ENCODE measurements around the gene SLC12A2.

Gene SLC12A2

GRCh38 chr5:128074953-128075352 lies 8.6 kb upstream of the SLC12A2 start:
- Histone ChIP-seq H3K9me3 (ENCODE audit: control insufficient read depth in 2 of 2, low read length in 2 of 2) (no peaks in the 10 kb centered on the region), H3K27ac (ENCODE audit: low read length) (no peak overlapping the region), H3K4me3 (ENCODE audit: low read length in 2 of 2) (no peak overlapping the region), H3K9ac (ENCODE audit: low read length in 2 of 2) (no peak overlapping the region), H3K27me3 (ENCODE audit: control insufficient read depth in 1 of 2, insufficient read depth in 2 of 2, low read length in 2 of 2) (no peaks in the 10 kb centered on the region), H3K36me3 (ENCODE audit: control insufficient read depth in 2 of 2, insufficient read depth in 2 of 2, low read length in 2 of 2) (peaks cover 0 to 2% of the 10 kb centered on the region in 2 donors), H3K4me1 (ENCODE audit: control insufficient read depth, insufficient read depth, low read length) (peaks cover 2% of the 10 kb centered on the region)

GRCh38 chr5:128077526-128077925 lies 6.0 kb upstream of the SLC12A2 start:
- Histone ChIP-seq H3K4me1 (ENCODE audit: control insufficient read depth, insufficient read depth, low read length) (peaks cover 20% of the 10 kb centered on the region), H3K27me3 (ENCODE audit: control insufficient read depth in 1 of 2, insufficient read depth in 2 of 2, low read length in 2 of 2) (no peaks in the 10 kb centered on the region), H3K4me3 (ENCODE audit: low read length in 2 of 2) (no peak overlapping the region), H3K9ac (ENCODE audit: low read length in 2 of 2) (no peak overlapping the region), H3K9me3 (ENCODE audit: control insufficient read depth in 2 of 2, low read length in 2 of 2) (no peaks in the 10 kb centered on the region), H3K36me3 (ENCODE audit: control insufficient read depth in 2 of 2, insufficient read depth in 2 of 2, low read length in 2 of 2) (peaks cover 0 to 2% of the 10 kb centered on the region in 2 donors), H3K27ac (ENCODE audit: low read length) (no peak overlapping the region)

DNA sequence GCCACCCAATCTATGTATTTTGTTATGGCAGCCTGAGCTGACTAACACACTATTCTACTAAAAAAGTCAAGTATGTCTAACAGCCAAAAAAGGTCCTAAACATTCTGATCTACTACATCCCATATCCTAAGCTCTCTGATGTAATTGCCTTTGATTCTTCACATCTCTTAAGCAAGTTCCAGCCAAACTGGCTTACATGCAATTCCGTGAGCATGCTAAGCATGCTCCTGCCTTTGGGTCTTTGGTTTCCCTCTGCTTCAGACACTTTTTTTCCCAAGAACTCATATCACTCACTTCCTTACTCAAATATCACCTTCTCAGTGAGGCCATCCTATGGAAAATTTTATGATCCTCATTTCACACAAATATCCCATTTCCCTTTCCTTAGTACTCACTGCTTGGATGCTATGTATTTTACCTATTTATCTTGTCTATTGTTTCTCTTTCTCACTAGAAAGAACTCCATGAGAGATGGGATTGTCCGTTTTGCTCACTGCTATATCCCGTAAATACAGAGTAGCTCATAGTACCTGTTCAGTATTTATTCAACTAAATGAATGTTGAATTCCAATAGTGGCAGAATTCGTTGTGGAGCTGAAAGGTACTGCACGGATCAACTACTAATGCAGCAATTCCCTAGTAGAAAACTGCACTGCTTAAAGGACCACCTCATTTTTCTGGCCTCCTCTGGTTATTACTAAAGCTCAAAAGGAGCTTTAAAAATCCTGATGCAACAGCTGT lies 2.3 kb upstream of the SLC12A2 start:
- Histone ChIP-seq H3K27ac (ENCODE audit: low read length) (peak overlapping the region; percentile 3), H3K4me1 (ENCODE audit: control insufficient read depth, insufficient read depth, low read length) (peaks cover 20% of the 10 kb centered on the region), H3K4me3 (ENCODE audit: low read length in 2 of 2) (peak overlapping the region; percentile 60 to 93), H3K9me3 (ENCODE audit: control insufficient read depth in 2 of 2, low read length in 2 of 2) (no peaks in the 10 kb centered on the region), H3K36me3 (ENCODE audit: control insufficient read depth in 2 of 2, insufficient read depth in 2 of 2, low read length in 2 of 2) (no peaks in the 10 kb centered on the region), H3K27me3 (ENCODE audit: control insufficient read depth in 1 of 2, insufficient read depth in 2 of 2, low read length in 2 of 2) (no peaks in the 10 kb centered on the region), H3K9ac (ENCODE audit: low read length in 2 of 2) (peak overlapping the region in 1 of 2 donors; percentile 63)

DNA sequence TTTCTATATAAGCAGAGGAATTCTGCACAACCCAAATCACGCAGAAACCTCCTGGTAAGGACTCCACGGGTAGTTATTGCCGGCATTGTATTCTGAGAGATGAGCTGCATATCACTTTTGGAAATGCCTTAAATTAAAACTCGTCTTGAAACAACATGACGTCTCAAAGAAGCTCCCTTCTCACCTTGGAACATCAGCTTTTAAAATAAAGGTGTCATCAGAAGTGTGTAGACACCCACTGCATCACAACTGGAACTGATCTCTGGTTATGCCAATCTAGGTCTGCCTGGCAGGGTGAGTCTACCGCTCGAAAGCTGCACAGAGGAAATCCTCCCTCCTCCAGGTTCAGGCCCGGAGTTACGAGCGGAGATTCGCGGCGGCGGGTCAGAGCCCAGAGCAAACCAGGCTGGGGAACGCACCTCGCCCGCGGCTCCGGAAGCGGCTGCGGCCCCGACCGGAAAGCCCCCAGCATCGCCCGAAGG lies 974 bp upstream of the SLC12A2 start:
- H3K9me3 ChIP-seq (ENCODE audit: control insufficient read depth in 2 of 2, low read length in 2 of 2): no peaks in the 10 kb centered on the region
- H3K4me1 ChIP-seq (ENCODE audit: control insufficient read depth, insufficient read depth, low read length): peaks cover 20% of the 10 kb centered on the region
- peak overlapping the region; percentile 88 for H3K27ac ChIP-seq (ENCODE audit: low read length)
- no peaks in the 10 kb centered on the region for H3K36me3 ChIP-seq (ENCODE audit: control insufficient read depth in 2 of 2, insufficient read depth in 2 of 2, low read length in 2 of 2)
- peak overlapping the region; percentile 60 to 93 for H3K4me3 ChIP-seq (ENCODE audit: low read length in 2 of 2)
- H3K27me3 ChIP-seq (ENCODE audit: control insufficient read depth in 1 of 2, insufficient read depth in 2 of 2, low read length in 2 of 2): no peaks in the 10 kb centered on the region
- H3K9ac ChIP-seq (ENCODE audit: low read length in 2 of 2): peak overlapping the region; percentile 63 to 84

GRCh38 chr5:128083811-128084227 lies 253 bp downstream of the SLC12A2 start:
- Histone ChIP-seq H3K9me3 (ENCODE audit: control insufficient read depth in 2 of 2, low read length in 2 of 2) (no peaks in the 10 kb centered on the region), H3K9ac (ENCODE audit: low read length in 2 of 2) (peak overlapping the region in 1 of 2 donors; percentile 68), H3K27ac (ENCODE audit: low read length) (no peak overlapping the region), H3K4me1 (ENCODE audit: control insufficient read depth, insufficient read depth, low read length) (peaks cover 20% of the 10 kb centered on the region), H3K27me3 (ENCODE audit: control insufficient read depth in 1 of 2, insufficient read depth in 2 of 2, low read length in 2 of 2) (no peaks in the 10 kb centered on the region), H3K4me3 (ENCODE audit: low read length in 2 of 2) (peak overlapping the region; percentile 60 to 93), H3K36me3 (ENCODE audit: control insufficient read depth in 2 of 2, insufficient read depth in 2 of 2, low read length in 2 of 2) (no peaks in the 10 kb centered on the region)

GRCh38 chr5:128084228-128085167 lies 932 bp downstream of the SLC12A2 start:
- Histone ChIP-seq H3K27ac (ENCODE audit: low read length) (peak overlapping the region; percentile 6), H3K4me3 (ENCODE audit: low read length in 2 of 2) (peak overlapping the region; percentile 60 to 93), H3K27me3 (ENCODE audit: control insufficient read depth in 1 of 2, insufficient read depth in 2 of 2, low read length in 2 of 2) (no peaks in the 10 kb centered on the region), H3K4me1 (ENCODE audit: control insufficient read depth, insufficient read depth, low read length) (peaks cover 20% of the 10 kb centered on the region), H3K9me3 (ENCODE audit: control insufficient read depth in 2 of 2, low read length in 2 of 2) (no peaks in the 10 kb centered on the region), H3K36me3 (ENCODE audit: control insufficient read depth in 2 of 2, insufficient read depth in 2 of 2, low read length in 2 of 2) (no peaks in the 10 kb centered on the region), H3K9ac (ENCODE audit: low read length in 2 of 2) (peak overlapping the region; percentile 68 to 69)

DNA sequence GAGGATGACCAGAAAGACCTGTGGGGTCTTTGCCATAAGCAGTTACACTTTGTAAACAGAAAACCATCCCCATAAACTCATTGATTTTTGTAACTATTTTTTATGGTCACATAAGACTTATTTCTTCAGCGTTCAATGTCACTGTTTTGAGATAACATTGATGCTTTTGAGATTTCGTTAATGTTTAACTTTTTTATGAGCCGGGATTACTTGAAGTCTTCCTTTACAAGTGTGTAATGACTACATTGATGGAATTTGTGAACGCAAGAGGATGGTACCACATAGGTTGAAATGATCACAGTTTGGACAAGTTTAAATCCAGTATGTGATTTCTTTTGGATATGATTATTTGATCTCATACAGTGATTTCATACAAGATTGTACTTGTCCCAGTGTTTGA lies 1.8 kb downstream of the SLC12A2 start:
- Histone ChIP-seq H3K9ac (ENCODE audit: low read length in 2 of 2) (peak overlapping the region in 1 of 2 donors; percentile 68), H3K9me3 (ENCODE audit: control insufficient read depth in 2 of 2, low read length in 2 of 2) (no peaks in the 10 kb centered on the region), H3K4me1 (ENCODE audit: control insufficient read depth, insufficient read depth, low read length) (peaks cover 13% of the 10 kb centered on the region), H3K27me3 (ENCODE audit: control insufficient read depth in 1 of 2, insufficient read depth in 2 of 2, low read length in 2 of 2) (no peaks in the 10 kb centered on the region), H3K36me3 (ENCODE audit: control insufficient read depth in 2 of 2, insufficient read depth in 2 of 2, low read length in 2 of 2) (no peaks in the 10 kb centered on the region), H3K27ac (ENCODE audit: low read length) (no peak overlapping the region), H3K4me3 (ENCODE audit: low read length in 2 of 2) (peak overlapping the region; percentile 60 to 93)

DNA sequence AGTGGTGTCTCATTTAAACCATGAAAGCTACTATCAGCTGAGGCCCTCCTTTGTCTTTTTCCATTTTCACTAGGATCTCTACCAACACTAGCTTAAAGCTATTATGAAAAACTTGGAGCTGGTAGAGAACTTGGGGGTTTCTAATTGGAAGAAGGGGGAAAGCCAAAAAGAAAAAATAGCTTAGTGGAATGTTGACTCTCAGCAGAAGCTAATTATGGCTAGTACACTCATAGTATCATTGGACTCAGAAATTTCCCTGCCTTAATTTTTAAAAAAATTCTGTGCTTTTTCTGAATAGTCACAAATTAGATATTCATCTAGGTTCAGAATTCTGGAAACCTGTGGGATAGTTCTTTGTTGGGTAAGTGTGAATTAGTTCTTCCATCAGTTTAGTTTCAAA lies 8.0 kb downstream of the SLC12A2 start:
- Histone ChIP-seq H3K4me3 (ENCODE audit: low read length in 2 of 2) (no peak overlapping the region), H3K27ac (ENCODE audit: low read length) (no peak overlapping the region), H3K27me3 (ENCODE audit: control insufficient read depth in 1 of 2, insufficient read depth in 2 of 2, low read length in 2 of 2) (no peaks in the 10 kb centered on the region), H3K9me3 (ENCODE audit: control insufficient read depth in 2 of 2, low read length in 2 of 2) (no peaks in the 10 kb centered on the region), H3K36me3 (ENCODE audit: control insufficient read depth in 2 of 2, insufficient read depth in 2 of 2, low read length in 2 of 2) (no peaks in the 10 kb centered on the region), H3K9ac (ENCODE audit: low read length in 2 of 2) (no peak overlapping the region), H3K4me1 (ENCODE audit: control insufficient read depth, insufficient read depth, low read length) (no peaks in the 10 kb centered on the region)

DNA sequence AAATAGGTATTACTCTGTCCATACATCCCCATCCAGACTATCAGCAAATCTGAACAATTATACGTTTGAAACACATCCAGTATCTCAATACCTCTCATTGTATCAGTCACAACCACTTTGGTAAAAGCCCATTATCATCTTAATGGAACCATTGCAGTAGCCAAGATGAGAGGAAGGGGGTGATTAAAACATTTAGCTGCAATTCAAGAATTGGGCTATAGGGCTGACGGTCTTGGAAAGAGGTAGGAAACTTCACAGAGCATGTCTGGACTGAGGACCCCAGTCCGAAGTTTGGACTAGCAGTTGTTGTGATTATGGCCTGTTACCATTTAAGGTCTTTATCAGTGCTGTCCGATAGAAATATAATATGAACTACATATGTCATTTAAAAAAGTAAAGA lies 8.6 kb downstream of the SLC12A2 start:
- no peaks in the 10 kb centered on the region for H3K36me3 ChIP-seq (ENCODE audit: control insufficient read depth in 2 of 2, insufficient read depth in 2 of 2, low read length in 2 of 2)
- no peaks in the 10 kb centered on the region for H3K27me3 ChIP-seq (ENCODE audit: control insufficient read depth in 1 of 2, insufficient read depth in 2 of 2, low read length in 2 of 2)
- H3K4me3 ChIP-seq (ENCODE audit: low read length in 2 of 2): no peak overlapping the region
- no peak overlapping the region for H3K27ac ChIP-seq (ENCODE audit: low read length)
- no peaks in the 10 kb centered on the region for H3K4me1 ChIP-seq (ENCODE audit: control insufficient read depth, insufficient read depth, low read length)
- no peaks in the 10 kb centered on the region for H3K9me3 ChIP-seq (ENCODE audit: control insufficient read depth in 2 of 2, low read length in 2 of 2)
- H3K9ac ChIP-seq (ENCODE audit: low read length in 2 of 2): no peak overlapping the region

- Histone ChIP-seq H3K9me3 (ENCODE audit: control insufficient read depth in 2 of 2, low read length in 2 of 2) (no peaks in the 10 kb centered on the region), H3K9ac (ENCODE audit: low read length in 2 of 2) (no peak overlapping the region), H3K27me3 (ENCODE audit: control insufficient read depth in 1 of 2, insufficient read depth in 2 of 2, low read length in 2 of 2) (no peaks in the 10 kb centered on the region)
These were observed 9.8 kb downstream of the SLC12A2 start for GRCh38 chr5:128093368-128093767.

More at GRCh38 chr5:128093368-128093767, 9.8 kb downstream of the SLC12A2 start:
- H3K4me3 ChIP-seq (ENCODE audit: low read length in 2 of 2): no peak overlapping the region
- no peak overlapping the region for H3K27ac ChIP-seq (ENCODE audit: low read length)
- no peaks in the 10 kb centered on the region for H3K4me1 ChIP-seq (ENCODE audit: control insufficient read depth, insufficient read depth, low read length)
- H3K36me3 ChIP-seq (ENCODE audit: control insufficient read depth in 2 of 2, insufficient read depth in 2 of 2, low read length in 2 of 2): no peaks in the 10 kb centered on the region
